ENCODE results near the gene PACS1. TPM values are rescaled to one million over a fixed set of nuclear protein-coding genes. Genes with fewer than 3 reads are reported as not detected.

PACS1 gene
- polyA plus RNA-seq, 3 donors: 8.1 to 36.8 (median 12.4) TPM

- H3K36me3 Mint-ChIP-seq: peaks cover 7 to 13% of the 10 kb centered on the region in 2 donors
- Histone ChIP-seq H3K9ac (ENCODE audit: insufficient read depth, low read length, poor library complexity, severe bottlenecking) (no peak overlapping the region), H3K36me3 (replicated peaks in 1 of 2; ENCODE audit: control insufficient read depth in 1 of 2, insufficient read depth in 2 of 2, low read length in 2 of 2) (no peaks in the 10 kb centered on the region), H3K4me3 (replicated peaks in 1 of 3; ENCODE audit: low read depth in 2 of 3, low read length in 3 of 3) (no peak overlapping the region), H3K9me3 (replicated peaks in 1 of 2; ENCODE audit: control insufficient read depth in 1 of 2, insufficient read depth in 1 of 2, low read length in 2 of 2) (no peaks in the 10 kb centered on the region), H4K20me1 (ENCODE audit: insufficient read depth, low read length) (no peaks in the 10 kb centered on the region), H2AFZ (ENCODE audit: insufficient read depth, low read depth, low read length, poor library complexity, severe bottlenecking) (no peak overlapping the region), H3K27ac (ENCODE audit: low read depth in 1 of 2, low read length in 2 of 2) (no peak overlapping the region), H3K4me1 (ENCODE audit: control insufficient read depth in 1 of 2, insufficient read depth in 2 of 2, low read length in 2 of 2) (peaks cover 19 to 21% of the 10 kb centered on the region in 2 donors), H3K4me2 (replicated peaks; ENCODE audit: extremely low read depth, low read length, poor library complexity, severe bottlenecking) (no peak overlapping the region), H3K79me2 (ENCODE audit: insufficient read depth, low read length) (no peaks in the 10 kb centered on the region), H3K27me3 (ENCODE audit: control insufficient read depth in 2 of 2, insufficient read depth in 2 of 2, low read length in 2 of 2) (peaks cover 0 to 9% of the 10 kb centered on the region in 2 donors)
- H3K27ac Mint-ChIP-seq: no peak overlapping the region
- H3K4me1 Mint-ChIP-seq: peaks cover 17% of the 10 kb centered on the region
- DNase-seq: no peak
- peaks cover 12 to 22% (median 18%) of the 10 kb centered on the region in 3 donors for H3K27me3 Mint-ChIP-seq (ENCODE audit: low read depth in 3 of 3)
- peaks cover 0 to 5% (median 0%) of the 10 kb centered on the region in 7 donors for H3K9me3 Mint-ChIP-seq
- TF ChIP-seq CTCF (IDR thresholded peaks at IDR 0.05): no peak
- intact Hi-C loops (cut with micrococcal nuclease): no loop called here
- no peak overlapping the region for H3K4me3 Mint-ChIP-seq
- WGBS (ENCODE audit: insufficient coverage): 98% methylated on average over 4 of the region's 4 CpGs
Measured at GRCh38 chr11:66263231-66263630, 193.2 kb downstream of the PACS1 start.

GRCh38 chr11:66263785-66264184, 193.7 kb downstream of the PACS1 start:
- Histone ChIP-seq H3K79me2 (ENCODE audit: insufficient read depth, low read length) (peaks cover 3% of the 10 kb centered on the region), H3K36me3 (replicated peaks in 1 of 2; ENCODE audit: control insufficient read depth in 1 of 2, insufficient read depth in 2 of 2, low read length in 2 of 2) (no peaks in the 10 kb centered on the region), H3K27me3 (ENCODE audit: control insufficient read depth in 2 of 2, insufficient read depth in 2 of 2, low read length in 2 of 2) (peaks cover 0 to 5% of the 10 kb centered on the region in 2 donors), H3K4me3 (replicated peaks in 1 of 3; ENCODE audit: low read depth in 2 of 3, low read length in 3 of 3) (no peak overlapping the region), H4K20me1 (ENCODE audit: insufficient read depth, low read length) (peaks cover 1% of the 10 kb centered on the region), H3K9ac (ENCODE audit: insufficient read depth, low read length, poor library complexity, severe bottlenecking) (no peak overlapping the region), H3K27ac (ENCODE audit: low read depth in 1 of 2, low read length in 2 of 2) (no peak overlapping the region), H3K4me1 (ENCODE audit: control insufficient read depth in 1 of 2, insufficient read depth in 2 of 2, low read length in 2 of 2) (peaks cover 14 to 15% of the 10 kb centered on the region in 2 donors), H3K4me2 (replicated peaks; ENCODE audit: extremely low read depth, low read length, poor library complexity, severe bottlenecking) (no peak overlapping the region), H2AFZ (ENCODE audit: insufficient read depth, low read depth, low read length, poor library complexity, severe bottlenecking) (no peak overlapping the region), H3K9me3 (replicated peaks in 1 of 2; ENCODE audit: control insufficient read depth in 1 of 2, insufficient read depth in 1 of 2, low read length in 2 of 2) (no peaks in the 10 kb centered on the region)
- Mint-ChIP-seq H3K27ac (no peak overlapping the region), H3K36me3 (peaks cover 7 to 13% of the 10 kb centered on the region in 2 donors), H3K9me3 (peaks cover 0 to 5% (median 0%) of the 10 kb centered on the region in 7 donors), H3K4me3 (no peak overlapping the region), H3K4me1 (peaks cover 13% of the 10 kb centered on the region), H3K27me3 (ENCODE audit: low read depth in 3 of 3) (peaks cover 10 to 17% (median 13%) of the 10 kb centered on the region in 3 donors)
- intact Hi-C loops (cut with micrococcal nuclease): no loop called here
- no peak for TF ChIP-seq CTCF (IDR thresholded peaks at IDR 0.05)
- WGBS (ENCODE audit: insufficient coverage): 96% methylated on average over 10 of the region's 10 CpGs
- no peak for DNase-seq
